DOHH2 (cell line): ENCODE data around the gene PKHD1.

ENCODE experiments used
- H3F3A ChIP-seq: fragments of 200-600 bp; sonication (generic), shearing (Covaris generic); 2 replicates; pipeline ENCODE4 v1.6.0; 2016; ENCODE audit warnings: antibody characterized with exemption, mild to moderate bottlenecking; ENCODE audit not compliant: control insufficient read depth, insufficient read depth
- H3K27ac ChIP-seq: fragments of 200-600 bp; sonication (generic); 2 replicates; pipeline ENCODE4 v1.5.1; 2014; ENCODE audit warnings: low read depth, mild to moderate bottlenecking, low read length, moderate library complexity
- H3K27me3 ChIP-seq: fragments of 200-600 bp; sonication (generic); 2 replicates; pipeline ENCODE4 v1.6.1; 2014; ENCODE audit warnings: mild to moderate bottlenecking, low read length, mixed read lengths; ENCODE audit not compliant: control insufficient read depth
- H3K36me3 ChIP-seq: fragments of 200-600 bp; sonication (generic); 2 replicates; pipeline ENCODE4 v1.6.1; 2014; ENCODE audit warnings: mild to moderate bottlenecking, low read length, moderate library complexity, mixed read lengths; ENCODE audit not compliant: control insufficient read depth
- H3K4me1 ChIP-seq: fragments of 200-600 bp; sonication (generic); 2 replicates; pipeline ENCODE4 v1.6.1; 2014; ENCODE audit warnings: mild to moderate bottlenecking, low read length, mixed read lengths; ENCODE audit not compliant: control insufficient read depth
- H3K4me2 ChIP-seq: fragments of 200-600 bp; sonication (generic); 2 replicates; pipeline ENCODE4 v1.6.0; 2014; ENCODE audit warnings: mild to moderate bottlenecking, low read length, moderate library complexity
- H3K4me3 ChIP-seq: fragments of 200-600 bp; sonication (generic); 2 replicates; pipeline ENCODE4 v1.5.1; 2014; ENCODE audit warnings: mild to moderate bottlenecking, low read length, mixed read lengths
- H3K79me2 ChIP-seq: fragments of 200-600 bp; sonication (generic); 2 replicates; pipeline ENCODE4 v1.6.1; 2014; ENCODE audit warnings: mild to moderate bottlenecking, low read length, mixed read lengths; ENCODE audit not compliant: control insufficient read depth
- H3K9me2 ChIP-seq: fragments of 200-600 bp; sonication (generic); replicated peaks from 2 replicates; pipeline ENCODE4 v1.6.1; 2014; ENCODE audit warnings: mild to moderate bottlenecking, low read length, mixed read lengths; ENCODE audit not compliant: control insufficient read depth
- H3K9me3 ChIP-seq: fragments of 200-600 bp; sonication (generic); 2 replicates; pipeline ENCODE4 v1.6.1; 2014; ENCODE audit warnings: antibody characterized with exemption, low read length, mixed read lengths; ENCODE audit not compliant: control insufficient read depth, insufficient read depth
- H4K20me1 ChIP-seq: fragments of 200-600 bp; sonication (generic); 2 replicates; pipeline ENCODE4 v1.6.0; 2014; ENCODE audit warnings: low read depth, mild to moderate bottlenecking, antibody characterized with exemption, low read length, moderate library complexity; ENCODE audit not compliant: control insufficient read depth, insufficient read depth
- CTCF ChIP-seq: fragments of 200-600 bp; sonication (generic); IDR thresholded peaks from one replicate; pipeline ENCODE4 v1.5.1; 2014; ENCODE audit warnings: antibody characterized with exemption, mild to moderate bottlenecking, low read depth, low read length; ENCODE audit not compliant: poor library complexity, severe bottlenecking
- EZH2phosphoT487 ChIP-seq: fragments of 200-600 bp; sonication (generic); IDR thresholded peaks from 2 replicates; pipeline ENCODE4 v1.6.1; 2017; ENCODE audit warnings: borderline replicate concordance, mild to moderate bottlenecking, antibody characterized with exemption, low read length, moderate library complexity, mixed read lengths

The PKHD1 gene

GRCh38 chr6:51865176-51865575, 222.2 kb downstream of the PKHD1 start:
- TF ChIP-seq EZH2phosphoT487: no peak
- no peak for TF ChIP-seq CTCF
- H3K4me2 ChIP-seq: no peak overlapping the region

GRCh38 chr6:51857134-51857533, 230.3 kb downstream of the PKHD1 start:
- TF ChIP-seq CTCF (no peak), EZH2phosphoT487 (no peak)
- H3F3A ChIP-seq: no peaks in the 10 kb centered on the region
- no peaks in the 10 kb centered on the region for H3K79me2 ChIP-seq

More at GRCh38 chr6:51865176-51865575, 222.2 kb downstream of the PKHD1 start:
- no peaks in the 10 kb centered on the region for H3K9me3 ChIP-seq
- H4K20me1 ChIP-seq: no peaks in the 10 kb centered on the region
- H3K79me2 ChIP-seq: no peaks in the 10 kb centered on the region
- no peak overlapping the region for H3K27ac ChIP-seq
- no peak overlapping the region for H3K4me3 ChIP-seq
- no peaks in the 10 kb centered on the region for H3K36me3 ChIP-seq
- H3K4me1 ChIP-seq: no peaks in the 10 kb centered on the region
- no peaks in the 10 kb centered on the region for H3K9me2 ChIP-seq
- H3F3A ChIP-seq: no peaks in the 10 kb centered on the region
- H3K27me3 ChIP-seq: no peaks in the 10 kb centered on the region

GRCh38 chr6:51856508-51856907, 230.9 kb downstream of the PKHD1 start:
- no peak overlapping the region for H3K4me3 ChIP-seq
- H3K9me3 ChIP-seq: no peaks in the 10 kb centered on the region
- no peak for TF ChIP-seq CTCF
- no peak for TF ChIP-seq EZH2phosphoT487
- no peak overlapping the region for H3K27ac ChIP-seq
- no peaks in the 10 kb centered on the region for H3K36me3 ChIP-seq
- H3F3A ChIP-seq: no peaks in the 10 kb centered on the region
- peaks cover 3% of the 10 kb centered on the region; the same call in 1 of the 2 replicates for H3K27me3 ChIP-seq
- no peaks in the 10 kb centered on the region for H3K79me2 ChIP-seq
- no peaks in the 10 kb centered on the region for H3K4me1 ChIP-seq
- H4K20me1 ChIP-seq: no peaks in the 10 kb centered on the region
- no peak overlapping the region for H3K4me2 ChIP-seq
- no peaks in the 10 kb centered on the region for H3K9me2 ChIP-seq

More at GRCh38 chr6:51857134-51857533, 230.3 kb downstream of the PKHD1 start:
- Histone ChIP-seq H3K9me3 (no peaks in the 10 kb centered on the region), H4K20me1 (no peaks in the 10 kb centered on the region), H3K27ac (no peak overlapping the region), H3K4me3 (no peak overlapping the region), H3K4me1 (no peaks in the 10 kb centered on the region), H3K27me3 (peaks cover 3% of the 10 kb centered on the region; the same call in 1 of the 2 replicates), H3K4me2 (no peak overlapping the region), H3K36me3 (no peaks in the 10 kb centered on the region), H3K9me2 (no peaks in the 10 kb centered on the region)
